Midbrain (tissue), 1 donor: Measurements from ENCODE around the gene SCAMP1.
A peak's percentile ranks its signal among the peaks of the same experiment; 100 is the strongest.
"Not testable (repeated sequence)": the region's sequence is repeated elsewhere in the genome, so short reads cannot be mapped to it uniquely, and the experiment has no call there.

ENCODE experiments used
- DNase-seq: peaks from one replicate; lab custom pipeline; 2025; lab: John Stamatoyannopoulos, UW

Gene SCAMP1

GRCh38 chr5:78360924-78361630 lies 660 bp downstream of the SCAMP1 start:
- DNase-seq, result peak; percentile 25

GRCh38 chr5:78361631-78361993 lies 1.2 kb downstream of the SCAMP1 start:
- DNase-seq, result no peak

GRCh38 chr5:78362220-78362619 lies 1.8 kb downstream of the SCAMP1 start:
- DNase-seq, result no peak

GRCh38 chr5:78364005-78364404 lies 3.6 kb downstream of the SCAMP1 start:
- no peak for DNase-seq

DNA sequence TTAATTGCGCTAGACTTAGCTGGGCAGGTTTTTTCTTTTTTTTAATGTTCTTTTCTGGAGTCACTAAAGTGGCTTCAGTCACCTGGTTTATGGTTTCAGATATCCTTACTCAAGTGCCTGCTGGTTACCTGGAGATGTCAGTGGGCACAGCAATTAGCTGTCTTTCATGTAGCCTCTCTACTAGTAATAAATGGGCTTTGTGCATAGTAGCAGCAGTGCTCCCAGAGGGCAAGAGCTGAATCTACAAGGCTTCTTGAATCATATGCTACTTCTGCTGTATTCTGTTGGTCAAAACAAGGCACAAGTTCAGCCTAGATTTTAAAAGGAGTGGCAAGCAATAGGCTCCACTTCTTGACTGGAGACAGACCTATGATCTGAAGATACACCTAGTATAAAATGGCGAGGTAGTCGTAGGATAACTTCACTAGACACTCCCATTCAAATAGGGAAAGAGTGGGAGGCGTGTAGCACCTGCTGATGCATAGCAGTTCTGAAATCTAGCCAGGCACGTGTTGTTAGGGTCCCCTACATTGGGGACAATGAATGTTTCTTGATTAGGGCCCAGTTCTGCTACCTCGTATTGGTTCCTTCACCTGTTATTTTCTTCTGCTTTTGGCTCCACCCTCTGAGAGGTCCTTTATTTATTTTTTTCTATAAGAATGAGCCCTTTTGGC lies 7.0 kb downstream of the SCAMP1 start:
- no peak for DNase-seq

DNA sequence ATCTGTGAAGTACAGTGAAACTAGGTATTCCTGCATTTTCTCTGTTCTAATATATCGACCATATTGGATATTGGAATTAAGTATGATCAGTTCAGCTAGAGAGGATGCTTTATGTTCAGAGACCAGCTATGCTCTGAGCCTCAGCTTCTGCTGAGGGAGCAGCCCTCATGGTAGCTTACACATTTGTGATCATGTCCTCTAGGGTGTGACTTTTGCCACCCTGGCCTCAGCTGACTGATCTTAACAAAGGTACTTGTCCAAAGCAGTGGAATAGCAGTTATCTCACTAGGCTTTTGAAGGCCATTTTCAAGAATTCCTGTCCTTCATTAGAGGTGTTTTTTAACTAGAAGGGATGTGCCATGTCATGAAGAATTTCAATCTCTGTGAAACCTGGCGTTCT lies 9.3 kb downstream of the SCAMP1 start:
- no peak for DNase-seq

DNA sequence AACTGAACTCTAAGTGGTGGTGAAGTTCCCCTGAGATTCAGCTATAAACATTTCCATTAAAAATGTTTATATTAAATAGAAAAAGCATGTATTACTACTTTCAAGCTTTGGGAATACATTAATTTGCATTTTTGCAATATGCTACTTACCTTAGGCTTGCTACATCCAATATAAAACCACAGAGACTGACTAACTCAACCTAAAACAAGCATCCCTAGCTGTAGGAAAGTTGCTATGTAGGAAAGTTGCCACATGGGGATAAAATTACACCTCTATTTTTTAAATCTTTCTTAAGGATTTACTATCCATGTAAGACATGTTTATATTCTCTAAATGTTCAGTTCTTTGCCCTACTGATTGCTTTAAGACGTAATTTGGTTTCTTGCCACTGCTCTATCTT lies 12.8 kb downstream of the SCAMP1 start:
- no peak for DNase-seq

GRCh38 chr5:78376315-78376714 lies 15.9 kb downstream of the SCAMP1 start:
- no peak for DNase-seq

DNA sequence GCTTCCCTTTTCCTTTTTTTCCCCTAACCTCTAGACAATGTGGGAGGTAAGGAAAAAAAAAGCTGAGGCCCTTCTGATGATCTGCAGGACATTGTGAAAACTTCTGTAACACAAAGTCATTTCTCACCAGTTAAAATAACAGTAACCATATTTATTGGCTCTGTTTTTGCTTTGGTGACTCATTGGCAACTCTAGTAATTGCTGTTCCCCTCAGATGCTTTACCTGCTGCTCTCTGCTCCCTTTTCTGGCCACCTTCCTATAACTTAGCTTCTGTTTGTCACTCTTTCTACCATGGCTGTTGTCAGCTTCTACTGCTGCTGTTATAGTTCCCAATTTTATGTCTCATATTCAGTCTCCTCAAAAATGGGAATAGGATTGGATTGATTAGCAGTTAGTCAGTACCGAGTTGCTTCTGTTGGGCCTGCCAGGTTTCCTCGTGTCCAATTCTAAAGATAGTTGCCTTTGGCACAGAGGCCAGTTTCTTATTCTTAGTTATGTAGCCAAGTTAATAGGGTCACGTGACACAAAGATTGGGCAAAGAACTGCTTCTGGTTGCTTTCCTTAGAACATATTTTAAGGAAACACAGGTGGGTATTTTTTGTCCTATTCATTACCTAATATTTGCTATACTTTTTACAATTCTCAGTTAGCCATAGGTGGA lies 16.8 kb downstream of the SCAMP1 start:
- DNase-seq, result peak; percentile 12

DNA sequence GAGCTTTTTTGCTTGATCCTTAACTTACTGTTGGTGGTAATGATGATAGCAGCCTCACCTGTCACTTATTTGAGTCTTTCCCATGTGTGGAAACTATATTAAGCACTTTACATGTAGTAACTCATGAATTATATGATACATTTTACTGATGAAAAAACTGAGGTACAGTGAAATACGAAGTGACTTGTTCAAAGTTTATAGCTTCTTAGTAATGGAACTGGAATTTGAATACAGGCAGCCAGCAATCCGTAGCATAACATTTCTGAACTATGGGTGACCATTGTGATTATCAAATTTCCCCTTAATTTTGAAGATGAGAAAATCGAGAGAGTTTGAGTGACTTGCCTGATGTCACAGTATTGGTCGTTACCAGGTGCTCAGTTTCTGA lies 17.3 kb downstream of the SCAMP1 start:
- DNase-seq, result no peak

- DNase-seq, result no peak
Observed at GRCh38 chr5:78387468-78388153, 27.2 kb downstream of the SCAMP1 start.

DNA sequence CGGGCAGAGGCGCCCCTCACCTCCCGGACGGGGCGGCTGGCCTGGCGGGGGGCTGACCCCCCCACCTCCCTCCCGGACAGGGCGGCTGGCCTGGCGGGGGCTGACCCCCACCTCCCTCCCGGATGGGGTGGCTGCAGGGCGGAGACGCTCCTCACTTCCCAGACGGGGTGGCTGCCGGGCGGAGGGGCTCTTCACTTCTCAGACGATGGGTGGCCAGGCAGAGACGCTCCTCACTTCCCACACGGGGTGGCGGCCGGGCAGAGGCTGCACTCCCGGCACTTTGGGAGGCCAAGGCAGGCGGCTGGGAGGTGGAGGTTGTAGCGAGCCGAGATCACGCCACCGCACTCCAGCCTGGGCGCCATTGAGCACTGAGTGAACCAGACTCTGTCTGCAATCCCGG lies 30.9 kb downstream of the SCAMP1 start:
- not testable (repeated sequence) for DNase-seq

DNA sequence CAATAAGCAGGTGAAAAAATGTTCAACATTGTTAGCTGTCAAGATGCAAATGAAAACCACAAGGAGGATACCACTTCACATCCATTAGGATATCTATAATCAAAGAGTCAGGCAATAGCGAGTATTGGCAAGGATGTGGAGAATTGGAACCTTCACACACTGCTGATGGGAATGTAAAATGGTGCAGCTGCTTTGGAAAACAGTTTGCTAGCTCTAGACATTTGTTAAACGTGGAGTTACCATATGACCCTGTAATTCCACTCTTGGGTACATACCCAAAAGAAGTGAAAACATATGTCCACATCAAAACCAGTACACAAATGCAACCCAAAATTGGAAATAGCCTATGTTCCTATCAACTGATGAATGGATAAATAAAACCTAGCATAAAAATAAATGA lies 37.4 kb downstream of the SCAMP1 start:
- no peak for DNase-seq

DNA sequence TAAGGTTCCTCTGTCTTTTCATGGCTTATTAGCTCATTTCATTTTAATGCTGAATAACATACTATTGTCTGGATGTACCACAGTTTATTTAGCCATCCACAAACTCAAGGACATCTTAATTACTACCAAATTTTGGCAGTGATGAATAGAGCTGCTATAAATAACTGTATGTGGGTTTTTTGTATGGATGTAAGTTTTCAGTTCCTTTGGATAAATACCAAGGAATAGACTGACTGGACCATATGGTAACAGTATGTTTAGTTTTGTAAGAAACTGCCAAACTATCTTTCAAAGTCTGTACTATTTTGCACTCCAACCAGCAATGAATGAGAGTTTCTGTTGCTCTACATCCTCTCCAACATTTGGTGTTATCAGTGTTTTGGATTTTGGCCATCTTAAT lies 38.7 kb downstream of the SCAMP1 start:
- no peak for DNase-seq

DNA sequence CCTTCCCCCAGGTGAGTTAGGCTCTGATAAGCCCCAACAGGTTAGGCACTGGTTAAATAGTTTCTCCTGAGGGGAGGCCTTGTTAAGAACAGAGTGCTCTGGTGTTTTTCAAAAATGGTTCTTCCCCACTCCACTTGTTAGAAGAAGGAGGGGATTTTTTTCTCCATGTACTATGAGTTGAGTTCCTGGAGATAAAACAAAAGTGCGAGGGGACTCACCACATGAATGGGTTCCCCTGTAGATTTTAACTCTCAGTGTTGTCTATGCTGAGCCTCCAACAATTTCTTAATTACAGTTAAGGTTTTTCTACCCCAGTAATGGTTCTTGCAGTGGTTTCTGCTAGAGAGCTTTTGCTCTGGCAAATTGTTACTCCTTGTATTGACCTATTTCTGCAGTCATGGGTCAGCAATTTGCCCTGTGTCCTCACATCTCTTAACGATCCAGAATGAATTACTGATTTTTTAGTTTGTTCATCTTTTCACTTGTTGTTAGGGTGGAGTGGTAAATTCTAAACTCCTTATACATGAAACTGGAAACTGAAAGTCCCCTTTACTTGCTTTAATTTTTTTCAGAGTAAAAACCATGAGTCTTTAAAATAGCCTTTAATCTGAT lies 44.4 kb downstream of the SCAMP1 start:
- no peak for DNase-seq

DNA sequence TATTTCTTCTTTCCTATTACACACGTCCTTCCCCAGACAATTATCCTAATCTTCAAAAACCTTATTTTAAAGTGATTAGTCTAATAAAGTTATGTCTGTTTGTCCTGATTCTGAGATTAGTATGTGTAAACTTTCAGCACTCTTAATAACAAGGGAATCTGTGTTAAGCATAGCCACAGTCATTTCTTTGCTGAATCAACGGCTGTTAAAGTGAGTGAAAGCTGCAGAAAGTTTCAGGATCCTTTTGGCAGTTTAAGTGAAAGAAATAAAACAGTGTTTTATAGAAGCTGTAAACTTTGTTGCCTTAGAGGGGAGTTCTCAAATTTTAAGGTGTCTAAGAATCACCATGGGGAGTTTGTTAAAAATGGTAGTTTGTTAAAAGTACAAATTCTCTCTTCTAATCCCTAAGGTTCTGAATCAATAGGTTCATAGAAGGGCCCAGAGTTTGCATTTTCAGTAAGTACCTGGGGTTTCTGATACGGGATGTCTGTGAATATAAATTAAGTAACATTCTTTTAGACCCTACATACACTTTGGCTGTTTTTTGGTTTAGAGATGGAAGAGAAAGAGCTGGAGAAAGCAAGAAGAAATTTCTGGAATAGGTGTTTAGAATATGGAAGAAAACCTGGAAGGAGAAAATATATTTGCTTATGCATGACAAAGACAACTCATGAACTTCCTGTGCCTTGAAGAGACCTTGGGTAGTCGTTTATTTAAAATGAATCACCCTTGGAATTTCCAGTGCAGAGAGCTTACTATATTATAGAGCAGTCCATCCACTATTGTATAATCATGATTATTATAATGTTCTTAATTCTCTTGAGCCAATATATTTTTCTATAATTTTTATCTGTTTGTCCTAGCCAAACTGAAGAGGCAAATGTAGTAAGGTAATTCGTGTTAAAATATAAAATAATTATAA lies 45.7 kb downstream of the SCAMP1 start:
- DNase-seq, result no peak

- no peak for DNase-seq
Observed at GRCh38 chr5:78407458-78407857, 47.0 kb downstream of the SCAMP1 start.

GRCh38 chr5:78411586-78411985 lies 51.2 kb downstream of the SCAMP1 start:
- DNase-seq, result no peak

GRCh38 chr5:78416677-78417425 lies 56.4 kb downstream of the SCAMP1 start:
- DNase-seq, result no peak

GRCh38 chr5:78419396-78419795 lies 59.0 kb downstream of the SCAMP1 start:
- no peak for DNase-seq

DNA sequence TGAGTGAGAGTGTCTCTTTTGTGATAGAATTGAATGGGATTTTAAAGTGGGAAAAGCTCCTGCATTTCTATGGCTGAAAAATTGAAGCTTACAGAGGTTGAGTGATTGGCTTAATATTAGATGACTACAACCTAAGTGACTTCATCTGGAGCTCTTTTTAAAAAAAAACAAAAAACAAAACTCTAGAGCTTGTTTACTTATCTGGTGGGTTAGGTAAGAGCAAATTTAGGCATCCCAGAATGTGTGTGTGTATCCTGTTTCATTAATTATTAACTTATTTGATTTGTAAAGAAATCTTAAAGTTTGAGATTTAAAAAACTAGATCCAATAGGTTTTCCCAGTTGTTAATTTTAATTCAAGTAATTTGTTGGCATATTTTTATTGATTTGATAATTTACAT lies 60.1 kb downstream of the SCAMP1 start:
- no peak for DNase-seq
